Astrocyte of the hippocampus (primary cell): ENCODE results near the gene OPN1MW.
"Not testable (repeated sequence)": the region's sequence is repeated elsewhere in the genome, so short reads cannot be mapped to it uniquely, and the experiment has no call there.

Source experiments
- DNase-seq: peaks from one replicate; pipeline ENCODE4 v3.0.0; 2011; ENCODE audit warnings: low read depth, low spot score

OPN1MW gene

DNA sequence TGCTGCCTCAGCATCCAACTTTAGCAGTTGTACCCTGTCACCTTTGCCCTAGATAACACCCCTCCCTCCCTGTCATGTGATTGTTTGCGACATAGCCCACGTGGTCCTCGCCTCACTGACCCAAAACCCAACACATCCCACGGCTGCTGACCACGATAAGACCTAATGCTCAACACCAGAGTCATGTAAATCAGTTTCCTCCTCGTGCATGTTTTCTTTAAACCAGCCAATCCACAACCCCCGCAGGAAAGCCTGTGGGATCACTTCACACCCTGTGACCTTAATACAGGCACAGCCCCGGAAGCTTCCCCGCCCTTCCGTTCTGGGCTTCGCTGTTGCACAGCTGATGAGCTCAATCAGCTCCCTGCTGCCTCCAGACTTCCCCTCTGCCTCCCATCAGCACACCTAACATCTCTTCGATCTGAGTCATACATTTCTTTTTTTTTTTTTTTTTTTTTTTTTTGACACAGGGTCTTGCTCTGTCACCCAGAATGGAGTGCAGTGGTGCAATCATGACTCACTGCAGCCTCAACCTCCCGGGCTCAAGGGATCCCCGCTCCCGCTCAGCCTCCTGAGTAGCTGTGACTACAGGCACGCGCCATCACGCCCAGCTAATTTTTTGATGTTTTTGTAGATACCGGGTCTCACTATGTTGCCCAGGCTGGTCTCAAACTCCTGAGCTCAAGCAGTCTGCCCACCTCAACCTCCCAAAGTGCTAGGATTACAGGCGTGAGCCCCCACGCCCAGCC, 27.4 kb downstream of the OPN1MW start:
- DNase-seq = not testable (repeated sequence)

DNA sequence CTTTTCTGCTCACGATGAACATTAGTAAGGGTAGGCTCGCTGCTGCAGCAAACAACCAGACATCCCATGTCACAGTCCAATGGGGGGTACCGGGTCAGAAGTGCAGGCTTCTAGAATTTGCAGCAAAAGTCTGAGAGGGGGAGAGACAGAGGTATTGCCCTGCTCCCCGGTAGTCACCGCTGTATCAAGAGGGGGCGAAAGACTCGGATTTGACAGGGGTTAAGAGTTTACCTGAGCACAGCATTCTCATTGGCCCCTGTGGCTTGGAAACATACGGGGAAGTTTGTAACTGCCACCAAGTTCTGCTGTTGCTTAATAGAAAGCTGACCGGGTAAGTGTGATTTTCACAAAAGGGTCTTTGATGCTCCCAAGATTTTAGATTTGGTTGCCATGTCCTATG, 28.7 kb downstream of the OPN1MW start:
- DNase-seq = not testable (repeated sequence)

DNA sequence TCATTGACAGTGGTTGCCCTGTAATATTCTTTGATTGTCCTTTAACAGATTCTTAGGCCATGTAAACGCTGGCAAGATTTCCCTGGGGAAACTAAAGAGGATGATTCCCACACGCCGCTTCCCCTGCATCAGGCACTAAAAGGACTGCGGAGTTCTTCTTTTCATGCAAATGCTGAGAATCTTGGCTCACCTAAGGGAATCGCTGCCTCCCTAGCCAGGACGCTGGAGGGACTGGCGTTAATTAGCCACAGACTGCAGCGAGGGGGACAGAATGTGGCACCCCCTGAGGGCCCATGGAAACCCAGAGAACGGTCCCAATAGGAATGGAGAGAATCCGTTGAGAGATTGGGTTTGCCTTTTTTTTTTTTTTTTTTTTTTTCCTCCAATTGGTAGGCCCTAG, 29.1 kb downstream of the OPN1MW start:
- DNase-seq = not testable (repeated sequence)

DNA sequence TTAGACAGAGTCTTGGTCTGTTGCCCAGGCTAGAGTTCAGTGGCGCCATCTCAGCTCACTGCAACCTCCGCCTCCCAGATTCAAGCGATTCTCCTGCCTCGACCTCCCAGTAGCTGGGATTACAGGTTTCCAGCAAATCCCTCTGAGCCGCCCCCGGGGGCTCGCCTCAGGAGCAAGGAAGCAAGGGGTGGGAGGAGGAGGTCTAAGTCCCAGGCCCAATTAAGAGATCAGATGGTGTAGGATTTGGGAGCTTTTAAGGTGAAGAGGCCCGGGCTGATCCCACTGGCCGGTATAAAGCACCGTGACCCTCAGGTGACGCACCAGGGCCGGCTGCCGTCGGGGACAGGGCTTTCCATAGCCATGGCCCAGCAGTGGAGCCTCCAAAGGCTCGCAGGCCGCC, 37.1 kb downstream of the OPN1MW start, which contains the start of gene OPN1MW2:
OPN1MW2 (plus strand) TSS at position 301 of the 400 bp plus-strand sequence; CDS start at position 361, 60 bp downstream.
- not testable (repeated sequence) for DNase-seq

DNA sequence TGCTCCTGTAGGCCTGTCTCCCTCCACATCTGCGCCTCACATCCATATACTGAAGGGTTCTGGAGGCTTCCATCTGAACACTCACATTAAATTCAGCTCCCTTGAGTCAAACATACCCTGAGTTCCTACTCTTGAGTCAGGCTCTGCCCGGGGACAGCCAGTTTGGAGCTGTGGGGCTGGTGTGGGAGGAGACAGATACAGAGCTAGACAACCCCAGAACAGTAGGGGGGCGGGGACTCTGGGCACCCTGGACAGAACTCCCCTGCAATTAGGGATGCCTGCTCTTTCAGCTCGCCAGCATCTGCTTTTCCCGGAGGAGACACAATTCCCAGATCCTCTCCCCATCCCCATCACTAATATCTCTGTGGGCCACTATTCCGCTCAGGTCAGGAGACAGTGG, 42.9 kb downstream of the OPN1MW start:
- DNase-seq = not testable (repeated sequence)

GRCh38 chrX:154226706-154227105, 44.3 kb downstream of the OPN1MW start:
- not testable (repeated sequence) for DNase-seq

- DNase-seq = not testable (repeated sequence)
Observed at GRCh38 chrX:154231443-154231842, 49.0 kb downstream of the OPN1MW start.

GRCh38 chrX:154233620-154234019, 51.2 kb downstream of the OPN1MW start:
- not testable (repeated sequence) for DNase-seq

- not testable (repeated sequence) for DNase-seq
Observed at GRCh38 chrX:154238939-154239559, 56.7 kb downstream of the OPN1MW start.

DNA sequence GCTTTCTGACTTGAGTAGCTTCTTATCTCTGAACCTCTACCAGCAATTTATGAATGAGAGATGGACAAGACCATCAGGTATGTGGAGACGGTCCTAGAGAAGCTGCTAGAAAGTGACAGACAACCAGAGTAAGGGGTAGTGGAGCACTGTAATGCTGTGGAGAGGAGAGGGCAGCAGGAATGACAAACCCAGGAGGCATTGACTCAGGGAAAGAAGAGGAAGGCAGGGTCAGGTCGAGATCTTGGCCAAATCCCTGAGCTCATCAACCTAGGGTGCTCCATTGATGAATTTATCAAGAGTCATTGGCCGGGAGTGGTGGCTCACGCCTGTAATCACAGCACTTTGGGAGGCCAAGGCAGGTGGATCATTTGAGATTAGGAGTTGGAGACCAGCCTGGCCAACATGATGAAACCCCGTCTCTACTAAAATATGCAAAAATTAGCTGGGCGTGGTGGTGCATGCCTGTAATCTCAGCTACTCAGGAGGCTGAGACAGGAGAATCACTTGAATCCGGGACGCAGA, 57.6 kb downstream of the OPN1MW start:
- DNase-seq = not testable (repeated sequence)
